ENCODE data around the gene RUNX1.
A peak's percentile ranks its signal among the peaks of the same experiment; 100 is the strongest.
"Not testable (repeated sequence)": the region's sequence is repeated elsewhere in the genome, so short reads cannot be mapped to it uniquely, and the experiment has no call there.

RUNX1 gene

DNA sequence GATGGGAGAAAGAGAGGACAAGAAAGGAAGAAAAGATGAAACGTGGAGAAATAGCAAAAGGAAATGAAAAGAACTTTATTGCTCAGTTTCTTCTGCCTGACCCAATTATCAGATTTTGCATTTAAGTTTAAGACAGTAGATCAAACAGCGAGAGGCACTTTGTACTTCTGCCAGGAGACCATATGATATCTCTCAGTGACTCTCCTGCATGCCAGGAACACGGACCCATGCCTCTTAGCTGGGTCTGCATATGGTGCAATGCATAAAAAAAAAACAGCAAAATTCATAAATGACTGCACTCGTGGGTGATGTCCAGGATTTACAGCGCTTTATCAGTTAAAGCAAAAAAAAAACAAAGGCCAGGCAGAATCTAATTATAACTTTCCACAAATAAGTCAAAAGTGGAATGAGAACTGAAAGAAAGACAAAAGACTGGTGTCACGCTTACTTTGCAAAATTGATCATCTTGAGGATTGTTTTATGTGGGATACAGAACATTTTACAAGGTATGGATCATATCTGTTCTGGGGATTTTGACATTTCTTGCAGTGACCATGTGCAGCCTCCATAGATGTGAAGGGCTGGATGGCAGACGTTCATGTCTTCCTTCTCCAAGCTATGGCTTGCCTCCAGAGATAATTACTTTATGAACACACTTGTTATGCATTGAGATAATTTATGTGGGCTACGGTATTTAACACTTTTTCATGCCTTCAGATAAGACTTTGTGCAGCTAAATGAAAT lies 79.5 kb downstream of the RUNX1 start:
- ATAC-seq (no peak), DNase-seq (no peak)

DNA sequence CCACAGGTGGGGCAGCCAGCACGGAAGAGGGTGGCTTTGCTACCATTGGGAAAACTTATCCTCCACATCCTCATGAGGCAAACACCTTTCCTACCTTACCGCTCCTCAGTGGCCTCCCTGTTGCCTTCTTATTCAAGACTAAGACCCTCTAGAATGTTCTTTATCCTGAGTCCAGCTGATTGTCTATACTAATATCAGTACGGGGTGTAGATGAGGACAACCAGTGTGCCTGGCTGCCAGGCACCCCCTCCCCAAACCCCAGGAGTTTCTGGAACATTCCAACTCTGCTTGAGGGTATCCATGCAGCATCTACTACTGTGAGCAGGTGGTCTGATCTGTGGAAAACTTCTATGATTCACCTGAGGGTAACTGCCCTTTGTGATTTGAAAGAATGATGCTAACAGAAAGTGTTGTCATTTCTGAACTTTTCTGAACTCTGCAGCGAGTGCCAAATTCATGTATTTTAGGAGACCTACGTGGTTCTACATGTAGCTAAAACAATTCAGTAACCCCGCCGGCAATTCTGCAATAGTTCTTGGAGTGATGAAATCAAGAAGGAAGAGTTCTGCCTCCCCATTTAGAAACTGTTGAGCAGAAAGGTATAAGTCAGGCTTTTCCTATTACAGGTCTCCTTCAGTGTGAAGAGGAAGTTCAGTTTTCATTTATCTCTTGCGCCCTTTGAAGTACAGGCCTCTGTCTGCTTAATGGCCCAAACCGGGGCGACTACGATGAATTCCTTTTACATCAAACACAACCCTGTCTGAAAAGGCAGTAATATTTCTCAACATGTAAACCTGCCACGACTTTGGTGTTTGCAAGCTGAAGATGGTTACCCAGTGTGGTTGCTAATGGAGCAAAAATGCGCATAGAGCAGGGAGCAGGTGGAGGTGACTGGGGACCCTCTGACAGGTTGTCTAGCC lies 80.4 kb downstream of the RUNX1 start:
- DNase-seq = peak; percentile 43
- ATAC-seq = peak; percentile 55

DNA sequence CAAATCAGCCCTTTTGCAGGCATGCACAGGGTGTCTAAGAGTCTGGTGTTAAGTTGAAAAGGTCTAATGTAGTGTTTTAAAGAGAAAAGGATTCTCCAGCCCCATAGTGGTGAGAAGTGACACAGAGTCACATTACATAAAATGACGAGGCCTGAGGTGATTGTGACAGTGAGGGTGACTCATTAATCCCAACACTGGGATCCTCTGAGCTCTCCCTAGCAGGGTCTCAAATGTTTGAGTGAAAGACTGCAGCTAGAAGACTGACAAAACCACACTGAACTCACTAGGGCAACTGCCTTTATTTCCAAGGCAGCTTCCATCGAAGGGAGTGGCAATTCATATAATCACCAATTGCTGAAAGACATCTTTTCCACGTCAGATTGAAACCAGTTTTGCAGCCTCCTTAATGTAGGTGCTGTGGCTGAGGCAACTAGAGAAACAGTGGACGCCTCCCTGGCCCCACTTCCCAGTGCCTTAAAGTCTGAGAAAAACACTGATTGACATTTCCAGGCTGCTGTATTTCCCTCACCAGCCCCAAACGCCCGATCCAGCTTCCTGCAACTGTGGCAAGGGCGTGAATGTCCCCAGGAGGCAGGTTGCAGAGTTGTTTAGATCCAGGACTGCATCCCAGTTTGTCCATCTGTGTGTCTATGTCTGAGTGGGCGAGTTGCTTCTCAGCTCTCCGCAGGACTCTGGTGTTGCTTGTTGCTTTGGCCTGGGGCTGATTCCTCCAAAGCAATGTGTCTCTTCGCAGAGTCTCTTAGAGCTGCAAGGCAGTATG lies 81.4 kb downstream of the RUNX1 start:
- DNase-seq (peak; percentile 46), ATAC-seq (peak; percentile 84)

DNA sequence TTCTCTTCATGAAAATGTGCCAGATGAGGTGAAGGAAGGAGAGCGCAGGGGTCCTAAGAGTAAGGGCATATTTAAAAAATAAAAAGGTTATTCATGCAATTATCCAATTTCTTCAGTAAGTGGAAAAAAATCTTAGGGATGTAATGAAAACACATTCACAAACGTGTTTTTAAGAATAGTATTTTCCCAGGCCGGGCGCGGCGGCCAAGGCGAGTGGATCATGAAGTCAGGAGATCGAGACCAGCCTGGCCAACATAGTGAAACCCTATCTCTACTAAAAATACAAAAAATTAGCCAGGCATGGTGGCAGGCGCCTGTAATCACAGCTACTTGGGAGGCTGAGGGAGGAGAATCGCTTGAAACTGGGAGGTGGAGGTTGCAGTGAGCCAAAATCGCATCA lies 82.2 kb downstream of the RUNX1 start:
- DNase-seq, ATAC-seq: not testable (repeated sequence)

DNA sequence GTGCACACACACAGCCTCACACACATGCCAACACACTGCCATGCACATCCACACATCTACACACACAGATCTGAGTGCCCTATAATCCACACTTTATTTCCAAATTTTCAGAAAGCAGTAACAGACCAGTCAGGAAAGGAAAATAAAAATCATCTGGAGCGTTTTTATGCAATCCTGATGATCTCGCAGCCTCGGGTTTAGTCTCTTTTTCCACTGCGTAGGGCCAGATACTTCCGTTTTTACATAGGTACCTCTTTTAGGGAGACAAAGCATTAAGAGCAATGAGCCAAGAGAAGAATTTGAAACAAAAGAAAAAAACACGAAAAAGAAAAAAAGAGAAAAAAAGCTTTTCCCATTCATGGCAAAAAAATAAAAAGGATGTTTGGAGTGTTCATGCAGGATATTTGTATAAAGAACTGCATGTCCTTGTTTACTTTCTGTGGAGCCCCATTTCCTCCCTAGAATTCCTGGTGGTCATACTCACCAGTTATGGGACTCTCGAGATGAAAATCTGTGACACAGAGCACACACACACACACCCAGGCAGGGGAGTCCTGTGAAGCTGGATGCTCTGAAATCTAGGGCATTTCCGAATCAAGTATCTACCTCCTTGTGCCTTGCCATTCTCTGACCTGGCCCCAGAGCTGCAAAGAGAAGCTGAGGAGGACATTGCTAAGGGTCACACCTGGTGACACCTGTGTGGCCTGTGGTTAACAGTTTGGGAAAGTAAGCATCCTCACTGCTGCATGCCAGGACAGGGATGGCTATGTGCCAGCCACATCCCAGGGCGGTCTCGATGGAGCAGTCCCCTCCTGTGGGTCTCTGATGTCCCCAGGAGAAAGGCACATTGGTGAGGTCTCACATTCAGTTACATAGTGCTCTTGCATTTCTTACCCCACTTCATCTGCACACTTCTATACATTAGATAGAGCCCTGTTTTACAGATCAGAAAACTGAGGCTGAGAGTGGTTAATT lies 83.6 kb downstream of the RUNX1 start:
- ATAC-seq (no peak), DNase-seq (no peak)

DNA sequence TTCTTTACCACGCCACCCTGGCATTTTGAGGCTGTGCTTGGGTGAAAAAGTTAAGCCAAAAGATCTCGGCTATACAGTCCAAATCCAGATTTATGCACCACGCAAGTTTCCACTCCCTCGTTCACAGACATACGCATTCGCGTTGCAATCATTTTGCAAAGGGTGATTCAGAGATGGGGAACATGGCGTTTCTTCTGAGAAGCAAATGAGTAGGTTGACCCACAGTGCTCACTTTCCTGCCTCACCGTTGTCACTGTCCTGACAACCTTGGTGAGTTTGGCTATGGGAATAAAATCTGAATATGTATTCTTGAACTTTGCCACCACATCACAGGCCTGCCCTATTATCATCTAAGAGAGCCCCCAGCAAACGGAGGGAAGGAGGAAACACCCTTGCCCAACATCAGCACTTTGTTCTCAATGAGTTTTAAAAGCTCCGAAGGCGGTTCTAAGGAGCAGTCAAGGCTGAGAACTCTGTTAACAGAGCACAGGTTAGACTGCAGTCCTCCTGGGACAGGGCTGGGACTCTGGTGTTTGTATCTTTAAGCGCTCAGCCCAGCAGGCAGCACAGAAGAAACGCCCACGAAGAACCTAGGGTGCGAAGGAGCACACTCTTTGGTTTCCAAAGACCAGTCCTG lies 86.4 kb downstream of the RUNX1 start:
- DNase-seq (peak; percentile 41), ATAC-seq (peak; percentile 48)

DNA sequence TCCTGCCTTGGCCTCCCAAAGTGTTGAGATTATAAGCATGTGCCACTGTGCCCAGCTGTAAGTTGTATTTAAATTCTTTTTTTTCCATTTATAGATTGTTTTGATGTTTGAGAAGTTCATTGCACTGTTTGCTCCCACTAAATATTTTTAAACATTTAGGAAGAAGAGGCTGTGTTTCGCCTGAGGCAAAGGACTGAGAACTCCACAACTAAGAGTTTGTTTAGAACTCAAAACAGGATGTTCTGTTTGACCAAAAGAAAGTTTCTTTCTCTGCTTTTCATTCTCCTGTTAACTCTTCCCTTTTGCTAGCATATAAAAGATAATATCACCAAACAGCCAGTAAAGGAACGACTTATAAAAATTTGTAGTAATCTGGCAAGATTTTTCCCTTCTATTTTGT lies 87.0 kb downstream of the RUNX1 start:
- DNase-seq (no peak), ATAC-seq (no peak)

DNA sequence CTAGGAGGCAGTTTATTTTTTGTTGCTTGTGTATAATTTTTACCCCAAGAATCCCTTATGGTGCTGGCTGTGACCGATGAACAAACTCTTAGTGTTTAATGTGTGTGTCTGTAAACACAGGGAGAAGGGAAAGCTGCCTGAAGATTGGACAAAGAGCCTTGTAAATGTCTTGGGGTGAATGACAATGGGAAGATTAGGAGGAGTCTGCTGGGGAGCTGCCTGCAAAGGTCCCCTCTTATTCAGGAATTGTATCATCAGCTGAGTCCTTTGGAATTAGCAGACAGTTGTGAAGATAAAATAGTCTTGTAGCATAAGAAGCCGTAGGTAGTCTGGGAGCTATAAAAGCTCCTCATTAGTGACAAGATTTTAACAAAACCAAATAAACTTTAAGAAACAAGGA lies 88.4 kb downstream of the RUNX1 start:
- DNase-seq = no peak
- no peak for ATAC-seq

DNA sequence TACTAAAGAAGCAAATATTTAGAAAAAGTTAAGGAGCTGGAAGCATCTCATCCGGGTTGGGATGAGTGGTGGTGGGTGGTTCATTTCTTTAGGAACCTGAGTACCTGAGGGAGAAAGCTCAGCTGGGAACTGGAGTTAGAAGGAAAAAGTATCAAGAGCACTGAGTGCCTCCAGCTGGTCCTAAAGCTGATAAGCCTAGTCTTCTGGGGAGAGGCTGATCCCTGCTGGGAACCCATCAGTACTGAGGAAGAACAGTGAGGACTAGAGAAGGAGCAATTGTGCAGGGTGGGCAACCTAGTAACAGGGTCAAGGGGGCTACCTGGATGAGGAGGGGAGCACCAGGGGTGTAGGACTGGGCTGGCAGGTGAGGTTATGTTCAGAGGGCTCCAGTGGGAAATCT lies 89.5 kb downstream of the RUNX1 start:
- ATAC-seq = no peak
- no peak for DNase-seq

DNA sequence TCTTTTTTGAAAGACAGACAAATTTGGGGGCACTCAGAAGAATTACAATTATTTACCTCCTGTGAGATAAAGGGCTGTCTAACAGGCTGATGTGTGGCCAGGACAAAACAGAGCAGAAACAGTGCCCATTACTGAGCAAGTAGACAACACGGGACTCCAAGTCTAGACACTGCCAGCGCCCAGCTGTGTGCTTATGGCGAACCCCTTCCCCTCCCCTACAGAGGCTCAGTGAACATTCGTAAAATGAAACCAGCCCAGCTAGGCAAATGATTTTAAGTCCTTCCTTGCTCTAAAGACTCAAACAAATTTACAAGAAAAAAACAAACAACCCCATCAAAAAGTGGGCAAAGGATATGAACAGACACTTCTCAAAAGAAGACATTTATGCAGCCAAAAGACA lies 91.1 kb downstream of the RUNX1 start:
- ATAC-seq (no peak), DNase-seq (no peak)

DNA sequence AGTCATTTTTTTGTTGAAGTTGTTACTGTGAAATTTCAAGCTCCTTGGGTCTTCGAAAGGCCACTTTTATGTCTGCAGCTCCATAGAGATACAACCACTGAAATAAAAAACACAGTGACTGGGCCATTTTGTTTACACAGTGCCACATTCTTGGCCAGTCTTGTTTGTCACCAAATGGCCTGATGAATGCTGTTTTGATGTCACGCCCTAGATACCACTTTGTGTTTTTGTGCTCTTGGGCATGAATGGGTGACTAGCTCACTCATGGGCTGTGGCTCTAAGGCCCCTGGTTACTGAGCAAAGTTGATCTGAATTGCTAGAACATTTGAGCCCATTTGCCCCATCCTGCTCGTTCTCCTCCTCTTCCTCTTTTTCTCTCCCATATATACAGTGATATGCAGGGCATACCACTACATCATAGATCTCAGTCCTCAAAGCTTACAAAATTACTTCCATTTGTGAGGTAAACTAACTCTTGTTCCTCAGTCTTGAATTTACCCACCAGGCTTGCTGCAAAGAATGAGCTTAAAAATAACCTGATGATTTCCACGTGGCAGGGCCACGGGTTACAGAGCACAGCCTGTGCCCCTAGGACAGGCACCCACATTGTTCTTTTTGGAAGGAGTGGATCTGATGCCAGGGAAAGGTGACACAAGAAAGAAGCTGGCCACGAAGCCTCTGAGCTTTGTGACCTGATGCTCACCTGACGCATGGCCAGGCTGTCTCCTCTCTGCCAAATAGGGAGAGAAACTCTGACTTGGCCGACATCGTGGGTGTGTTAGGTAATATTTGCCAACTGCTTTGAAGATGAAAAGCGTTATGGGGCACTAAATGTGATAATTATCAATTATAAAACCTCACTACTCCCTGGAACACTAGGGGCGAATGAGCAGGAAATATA lies 92.4 kb downstream of the RUNX1 start:
- no peak for ATAC-seq

DNA sequence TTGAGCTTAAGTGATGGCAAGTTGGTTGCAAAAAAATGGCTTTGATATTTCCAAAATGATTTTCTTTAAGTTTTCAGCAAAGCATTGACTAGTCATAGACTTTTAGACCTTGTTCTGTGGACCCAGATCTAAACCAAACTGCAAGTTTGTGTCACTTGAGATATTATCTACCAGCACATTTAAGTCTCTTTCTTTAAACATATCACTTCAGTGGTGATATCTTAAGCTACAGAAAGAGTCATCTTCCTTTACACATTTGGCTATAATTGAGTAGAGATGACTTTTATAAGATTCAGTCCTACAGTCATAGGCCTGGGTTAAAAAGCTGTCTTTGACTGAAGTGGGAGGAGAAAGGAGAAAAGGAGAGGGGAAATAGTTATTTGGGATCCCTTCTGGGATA lies 95.2 kb downstream of the RUNX1 start:
- ATAC-seq (no peak), DNase-seq (no peak)

More for the DNA sequence above, 92.4 kb downstream of the RUNX1 start:
- no peak for DNase-seq

DNA sequence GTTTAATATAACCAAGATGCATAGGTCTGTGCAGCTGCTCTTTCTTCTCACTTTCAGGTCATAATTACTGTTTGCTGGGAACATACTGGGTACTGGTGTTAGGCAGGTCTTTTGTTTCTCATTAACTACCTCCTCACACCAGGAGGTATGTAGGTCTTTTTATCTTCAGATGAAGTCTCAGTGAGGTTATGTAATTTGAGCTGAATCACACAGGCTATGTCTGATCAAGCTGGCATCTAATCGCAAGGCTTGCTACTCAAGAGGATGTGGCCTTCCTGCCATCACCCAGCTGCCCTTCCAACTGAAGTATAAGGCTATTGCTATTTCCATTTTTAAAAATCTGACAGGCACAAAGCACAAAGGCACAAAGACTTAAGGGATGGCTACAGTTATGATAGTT lies 96.4 kb downstream of the RUNX1 start:
- DNase-seq (no peak), ATAC-seq (no peak)

DNA sequence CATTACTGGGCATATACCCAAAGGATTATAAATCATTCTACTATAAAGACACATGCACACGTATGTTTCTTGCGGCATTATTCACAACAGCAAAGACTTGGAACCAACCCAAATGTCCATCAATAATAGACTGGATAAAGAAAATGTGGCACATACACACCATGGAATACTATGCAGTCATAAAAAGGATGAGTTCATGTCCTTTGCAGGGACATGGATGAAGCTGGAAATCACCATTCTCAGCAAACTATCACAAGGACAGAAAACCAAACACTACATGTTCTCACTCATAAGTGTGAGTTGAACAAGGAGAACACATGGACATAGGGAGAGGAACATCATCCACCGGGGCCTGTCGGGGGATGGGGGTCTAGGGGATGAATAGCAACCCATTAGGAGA lies 97.2 kb downstream of the RUNX1 start:
- DNase-seq, ATAC-seq: not testable (repeated sequence)

DNA sequence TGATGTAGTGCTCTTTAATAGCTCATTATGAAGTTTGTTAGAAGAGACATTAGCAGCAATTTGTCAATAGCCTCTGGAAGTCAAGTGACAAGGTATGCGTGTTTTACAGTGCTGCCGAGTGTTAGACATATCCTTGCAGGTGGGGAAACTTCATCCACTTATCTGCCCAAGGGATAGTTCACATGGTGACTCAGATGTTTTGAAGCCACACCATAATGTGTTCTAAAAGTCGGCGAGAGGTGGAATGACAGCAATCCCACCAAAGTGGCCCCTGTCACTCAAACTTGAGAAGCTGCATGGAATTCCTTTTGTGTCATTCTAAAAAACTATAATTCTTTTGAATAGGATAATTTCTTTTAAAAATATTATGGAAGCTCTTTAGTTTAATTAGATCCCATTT lies 98.1 kb downstream of the RUNX1 start:
- DNase-seq = no peak

DNA sequence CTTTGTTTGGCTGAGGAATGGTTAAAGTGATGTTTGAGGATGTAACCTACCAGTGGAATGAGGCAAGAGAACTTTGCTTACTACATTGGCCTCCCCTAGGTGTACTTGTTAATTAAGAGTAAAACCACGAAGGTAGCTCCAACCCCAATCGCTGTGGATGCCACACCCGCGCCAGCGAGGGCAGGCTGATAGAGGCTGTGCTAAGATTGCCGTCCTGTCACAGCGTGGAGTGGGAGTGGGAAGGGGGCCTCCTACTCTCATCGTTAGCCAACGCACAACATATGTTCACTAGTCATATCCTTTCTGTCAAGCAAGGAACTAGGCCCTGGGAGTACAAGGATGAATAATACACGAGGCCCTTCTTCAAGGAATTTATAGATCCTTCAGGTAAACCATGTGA lies 99.6 kb downstream of the RUNX1 start:
- ATAC-seq (no peak), DNase-seq (no peak)

More for the DNA sequence above, 98.1 kb downstream of the RUNX1 start:
- no peak for ATAC-seq

DNA sequence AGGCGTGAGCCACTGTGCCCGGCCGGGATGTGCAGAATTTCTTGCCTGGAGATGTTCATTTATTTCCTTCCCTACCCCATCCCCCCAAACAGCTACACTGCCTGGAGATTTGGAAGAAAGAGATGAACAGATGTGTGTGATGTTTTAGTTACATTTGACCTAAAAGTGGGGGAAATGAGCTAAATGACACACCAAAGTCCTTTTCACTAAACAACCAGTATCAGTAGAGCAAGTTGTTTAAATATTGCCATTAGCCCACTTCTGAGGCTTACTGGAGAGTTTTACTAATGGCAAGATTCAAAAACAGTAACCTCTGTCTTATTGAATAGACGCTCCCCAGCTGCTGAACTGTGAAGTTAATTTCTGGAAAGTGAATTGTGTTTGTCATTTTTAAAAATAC lies 100.1 kb downstream of the RUNX1 start:
- no peak for DNase-seq
- no peak for ATAC-seq

DNA sequence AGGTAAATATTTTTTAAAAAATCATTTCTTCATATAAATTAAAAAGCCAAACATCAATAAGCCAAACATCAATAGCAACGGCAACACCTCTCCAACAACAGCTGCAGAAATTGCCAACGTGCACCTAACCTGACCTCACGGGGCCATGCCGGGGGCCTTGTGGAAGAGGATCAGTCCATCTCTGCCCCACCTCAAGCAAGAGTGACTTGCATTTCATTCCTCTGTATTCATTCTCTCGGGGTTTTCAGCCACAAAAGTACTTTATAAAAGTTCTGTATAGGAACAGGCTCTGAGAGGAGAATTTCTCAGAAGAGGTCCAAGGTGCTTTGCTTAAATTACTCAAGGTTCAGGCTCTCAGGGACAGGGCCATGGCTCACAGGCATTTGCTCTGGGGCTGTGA lies 100.9 kb downstream of the RUNX1 start:
- ATAC-seq (no peak), DNase-seq (no peak)

DNA sequence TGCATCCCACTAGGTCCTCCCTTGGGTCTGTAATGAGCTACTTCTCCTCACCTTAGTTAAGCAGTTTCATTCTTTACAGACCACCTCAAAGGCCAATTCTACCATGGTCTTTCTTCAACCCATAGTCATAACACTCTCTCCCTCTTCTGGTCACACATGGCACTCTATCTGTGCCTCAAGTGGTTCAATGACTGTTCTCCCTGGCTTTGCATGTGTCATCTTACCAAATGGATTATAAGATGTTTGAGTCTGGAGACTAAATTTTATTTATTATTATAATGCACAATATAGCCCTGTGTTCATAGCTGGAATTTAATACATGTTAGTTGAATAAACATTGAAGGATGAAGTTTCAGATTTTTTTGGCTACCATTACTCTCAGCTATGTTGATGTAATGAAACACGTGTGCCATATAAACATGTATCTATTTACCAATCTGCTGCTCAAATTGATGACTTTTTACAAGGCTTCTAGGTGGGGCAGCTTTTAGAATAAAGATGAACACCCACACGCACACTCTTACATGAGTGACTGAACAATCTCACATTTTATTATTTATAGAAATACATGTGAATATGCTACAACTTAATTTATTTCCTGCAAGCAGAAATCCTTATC lies 102.1 kb downstream of the RUNX1 start:
- DNase-seq (no peak), ATAC-seq (peak; percentile 55)
